A673 (cell line): ENCODE measurements around the gene DYNC2I2.

Experiments used
- CTCF ChIP-seq: fragments of 300-800, 200-600 bp; sonication (generic); conservative IDR thresholded peaks from 2 replicates; pipeline ENCODE4 v1.5.1; 2017; ENCODE audit warnings: low read depth, mild to moderate bottlenecking, antibody characterized with exemption, low read length, moderate library complexity, mixed read lengths
- EZH2 ChIP-seq: fragments of 200-600 bp; sonication (generic); IDR thresholded peaks from 2 replicates; pipeline ENCODE4 v1.6.1; 2017; ENCODE audit warnings: borderline replicate concordance, low read depth, mild to moderate bottlenecking, mixed read lengths, antibody characterized with exemption, low read length; ENCODE audit not compliant: poor library complexity, severe bottlenecking

GRCh38 chr9:128633601-128634000, 23.0 kb downstream of the DYNC2I2 start:
- TF ChIP-seq EZH2 (no peak), CTCF (no peak)
